Ectodermal cell (in vitro differentiated cells): ENCODE measurements around the gene ARHGAP15.

ENCODE experiments used
- H3K27ac ChIP-seq: 2 replicates; pipeline ENCODE4 v1.7.0; 2013; ENCODE audit warnings: mild to moderate bottlenecking, low read depth, low read length; ENCODE audit not compliant: insufficient read depth, poor library complexity, severe bottlenecking
- H3K27me3 ChIP-seq: 2 replicates; pipeline ENCODE4 v1.7.0; 2013; ENCODE audit warnings: mild to moderate bottlenecking, low read length; ENCODE audit not compliant: insufficient read depth, control insufficient read depth, poor library complexity, severe bottlenecking
- H3K36me3 ChIP-seq: one replicate; pipeline ENCODE4 v1.7.0; 2013; ENCODE audit warnings: low read length; ENCODE audit not compliant: control insufficient read depth, insufficient read depth
- H3K4me1 ChIP-seq: one replicate; pipeline ENCODE4 v1.7.0; 2013; ENCODE audit warnings: low read length; ENCODE audit not compliant: control insufficient read depth, insufficient read depth
- H3K4me3 ChIP-seq: 2 replicates; pipeline ENCODE4 v1.7.0; 2013; ENCODE audit warnings: low read depth, low read length, control low read depth; ENCODE audit not compliant: insufficient read depth
- H3K9me3 ChIP-seq: 2 replicates; pipeline ENCODE4 v1.7.0; 2013; ENCODE audit warnings: mild to moderate bottlenecking, low read length, moderate library complexity; ENCODE audit not compliant: control insufficient read depth
- WGBS, 2 experiments: methylation state at CpG; one replicate each; pipeline ENCODE4 v1.1.7; 2013; ENCODE audit warnings: missing lambda C conversion rate in 2 of 2; 5-methylcytosine and 5-hydroxymethylcytosine counted together

ARHGAP15 gene

DNA sequence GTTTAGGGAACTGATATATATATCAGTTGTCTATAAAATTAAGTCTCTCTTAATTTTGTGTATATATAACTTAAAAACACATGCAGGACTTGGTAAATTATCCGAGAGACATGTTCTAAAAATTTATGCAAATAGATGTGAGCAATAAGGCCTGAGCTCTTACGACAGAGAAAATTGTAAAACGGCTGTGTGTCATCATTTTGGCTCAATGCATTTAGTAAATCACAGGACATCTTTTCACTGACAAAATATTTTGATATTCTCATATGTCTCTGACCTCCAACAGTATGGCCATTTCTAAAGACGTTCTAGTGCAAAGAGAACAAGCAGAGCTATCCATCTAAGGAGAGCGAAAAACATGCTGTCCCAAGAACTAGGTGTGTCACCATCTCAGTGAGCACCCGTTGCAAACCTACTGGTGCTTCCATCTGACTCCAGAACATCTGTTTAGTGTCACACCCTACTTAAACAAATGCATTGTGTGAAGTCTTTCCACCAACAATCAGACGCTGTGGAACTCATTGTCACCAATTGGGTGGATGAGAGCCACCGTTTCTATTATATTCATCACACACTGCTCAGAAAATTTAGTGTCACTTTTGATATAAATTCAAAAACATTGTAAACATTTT, 108.0 kb downstream of the ARHGAP15 start:
- Histone ChIP-seq H3K4me1 (peaks cover 6% of the 10 kb centered on the region), H3K4me3 (no peak overlapping the region), H3K9me3 (no peaks in the 10 kb centered on the region), H3K27ac (no peak overlapping the region), H3K36me3 (no peaks in the 10 kb centered on the region), H3K27me3 (no peaks in the 10 kb centered on the region)
- WGBS, 2 experiments: 93 to 95% methylated on average over 8 of the region's 8 CpGs

DNA sequence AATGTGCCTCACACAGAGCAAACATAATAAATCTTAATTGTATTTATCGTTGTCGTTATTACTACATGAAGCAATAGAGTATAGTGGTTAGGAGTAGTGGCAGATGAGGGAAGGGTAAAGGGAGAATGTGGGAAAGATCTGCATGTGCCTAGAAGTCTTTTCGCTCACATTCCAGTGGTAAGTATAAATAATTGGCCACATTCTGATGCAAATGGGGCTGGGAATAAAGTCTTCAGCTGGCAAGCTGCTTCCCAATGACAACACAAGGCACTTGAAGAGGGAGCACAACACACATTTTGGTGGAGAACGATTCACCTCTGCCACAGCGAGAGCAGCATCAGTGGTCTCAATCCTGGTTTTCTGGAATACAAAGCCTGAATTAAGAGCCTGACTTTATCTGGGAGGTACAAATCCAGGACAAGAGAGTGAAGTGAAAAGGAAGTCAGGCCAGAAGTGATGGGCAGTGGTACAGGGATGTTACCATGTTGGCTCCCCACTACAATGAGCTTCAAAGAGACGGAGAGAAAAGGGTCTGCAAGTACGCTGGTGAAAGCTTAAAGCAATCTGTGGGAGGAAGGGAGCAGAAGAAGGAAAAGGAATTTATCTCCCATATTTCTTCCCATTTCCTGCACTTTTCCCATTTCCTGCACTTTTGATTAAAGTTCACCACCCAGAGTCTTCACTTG, 112.3 kb downstream of the ARHGAP15 start:
- Histone ChIP-seq H3K4me1 (peaks cover 6% of the 10 kb centered on the region), H3K9me3 (no peaks in the 10 kb centered on the region), H3K36me3 (no peaks in the 10 kb centered on the region), H3K27me3 (no peaks in the 10 kb centered on the region), H3K4me3 (no peak overlapping the region), H3K27ac (no peak overlapping the region)
- WGBS, 2 experiments: 58 to 62% methylated on average over 7 of the region's 7 CpGs

DNA sequence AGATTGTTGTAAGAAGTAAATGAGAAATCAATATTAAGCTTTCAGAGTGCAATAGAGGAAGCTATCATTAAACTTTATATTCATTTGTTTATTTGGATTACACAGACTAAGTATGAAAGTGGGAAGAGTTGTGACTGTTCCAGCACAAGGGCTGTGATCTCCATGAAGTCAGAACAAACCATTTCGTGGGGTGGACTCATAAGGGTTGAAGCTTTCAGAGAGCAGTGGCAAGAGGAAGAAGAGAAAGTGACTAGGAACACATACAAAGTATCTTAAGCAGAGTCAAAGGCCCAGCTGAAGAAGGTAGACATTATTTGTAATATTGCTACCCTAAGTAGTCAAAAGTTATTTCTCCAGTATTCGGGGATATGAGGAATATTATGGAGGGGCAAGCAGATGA, 117.0 kb downstream of the ARHGAP15 start:
- 96% methylated on average over 2 of the region's 2 CpGs for WGBS, 2 experiments
- Histone ChIP-seq H3K36me3 (no peaks in the 10 kb centered on the region), H3K9me3 (no peaks in the 10 kb centered on the region), H3K4me1 (peaks cover 6% of the 10 kb centered on the region), H3K27ac (no peak overlapping the region), H3K27me3 (no peaks in the 10 kb centered on the region), H3K4me3 (no peak overlapping the region)

DNA sequence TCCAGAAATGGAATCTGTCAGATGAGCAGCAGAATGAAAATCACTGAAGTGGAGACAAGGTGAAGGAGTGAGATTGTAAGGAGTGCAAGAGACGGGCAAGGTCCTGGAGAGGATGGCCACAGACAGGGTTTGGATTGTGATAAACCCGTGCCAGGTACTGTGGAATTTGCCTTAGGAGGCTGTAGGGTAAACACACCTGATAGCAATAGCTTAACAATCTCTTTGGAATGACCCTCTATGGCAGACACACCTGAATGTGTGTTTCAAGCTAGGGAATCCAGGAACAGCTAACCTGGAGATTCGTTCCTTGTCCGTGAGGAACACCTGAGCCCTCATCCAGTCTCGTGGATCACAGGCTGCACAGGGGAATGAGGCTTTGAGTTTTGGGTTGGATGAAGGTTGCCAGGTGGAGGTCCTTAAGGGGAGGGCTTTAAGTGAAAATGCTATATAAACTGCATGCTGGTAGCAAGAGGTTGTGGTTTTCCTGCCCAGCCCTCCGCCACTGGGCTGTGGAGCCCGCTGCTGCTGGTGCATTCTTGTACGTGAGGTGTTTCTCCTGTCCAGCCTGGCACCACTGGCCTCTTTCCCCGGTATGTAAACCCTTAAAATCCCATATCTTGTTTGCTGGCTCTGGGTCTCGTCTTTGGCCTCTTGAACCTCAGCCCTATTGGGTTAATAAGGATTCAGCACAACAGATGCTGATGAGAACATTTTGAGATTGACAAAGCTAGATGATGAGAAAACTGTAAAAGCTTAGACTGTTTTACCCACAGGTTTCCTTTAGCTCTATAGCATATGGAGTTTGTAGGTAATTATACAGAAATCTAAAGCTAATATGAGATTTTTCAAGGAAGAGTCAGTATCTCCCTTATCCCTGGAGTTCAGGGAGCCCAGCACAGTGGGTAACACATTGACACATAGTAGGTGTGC, 117.9 kb downstream of the ARHGAP15 start:
- Histone ChIP-seq H3K4me1 (peaks cover under 1% of the 10 kb centered on the region), H3K36me3 (no peaks in the 10 kb centered on the region), H3K27ac (no peak overlapping the region), H3K4me3 (no peak overlapping the region), H3K9me3 (no peaks in the 10 kb centered on the region), H3K27me3 (no peaks in the 10 kb centered on the region)
- WGBS, 2 experiments: 92% methylated on average over 10 of the region's 10 CpGs

DNA sequence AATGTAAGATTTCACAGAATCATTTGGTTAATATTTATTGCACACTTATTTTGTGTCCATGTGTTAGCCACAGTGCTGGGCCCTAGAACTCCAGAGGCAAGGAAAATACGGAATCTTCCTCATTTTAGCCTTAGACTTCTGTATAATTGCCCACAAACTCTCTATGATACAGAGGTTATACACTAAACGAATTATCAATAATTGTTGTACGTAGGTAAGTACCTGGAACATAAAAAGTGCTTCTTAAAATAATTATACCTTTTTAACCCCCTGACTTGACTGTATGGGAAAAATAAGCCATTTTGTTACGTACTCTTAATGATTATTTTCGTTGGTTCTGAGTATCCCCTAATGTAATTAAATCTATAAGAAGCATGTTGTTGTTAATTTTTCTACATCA, 119.4 kb downstream of the ARHGAP15 start:
- H3K27ac ChIP-seq: no peak overlapping the region
- H3K36me3 ChIP-seq: no peaks in the 10 kb centered on the region
- H3K9me3 ChIP-seq: no peaks in the 10 kb centered on the region
- H3K27me3 ChIP-seq: no peaks in the 10 kb centered on the region
- WGBS, 2 experiments: 89 to 95% methylated on average over 1 to 5 of the region's 5 CpGs
- no peak overlapping the region for H3K4me3 ChIP-seq
- H3K4me1 ChIP-seq: no peaks in the 10 kb centered on the region

DNA sequence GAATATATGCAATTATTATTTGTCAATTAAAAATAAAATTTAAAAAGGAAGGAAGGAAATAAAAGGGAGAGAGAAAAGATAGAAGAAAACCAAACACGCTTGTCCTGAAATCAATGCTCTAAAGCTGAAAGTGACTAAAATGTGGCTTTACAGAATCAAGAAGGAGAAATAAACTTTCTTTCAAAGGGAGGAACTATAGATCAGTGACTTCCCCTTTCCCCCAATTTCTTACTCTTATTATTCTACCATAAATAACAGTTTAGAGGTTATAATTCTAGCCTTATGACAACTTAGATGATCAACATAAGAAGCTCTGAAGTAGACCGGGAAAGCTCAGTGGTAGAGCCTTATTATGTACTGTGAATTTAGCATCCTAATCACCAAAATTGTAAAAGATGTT, 122.5 kb downstream of the ARHGAP15 start:
- no peak overlapping the region for H3K4me3 ChIP-seq
- H3K36me3 ChIP-seq: no peaks in the 10 kb centered on the region
- WGBS, 2 experiments: 93 to 100% methylated on average over 2 of the region's 2 CpGs
- no peaks in the 10 kb centered on the region for H3K4me1 ChIP-seq
- no peaks in the 10 kb centered on the region for H3K9me3 ChIP-seq
- H3K27ac ChIP-seq: no peak overlapping the region
- H3K27me3 ChIP-seq: no peaks in the 10 kb centered on the region

DNA sequence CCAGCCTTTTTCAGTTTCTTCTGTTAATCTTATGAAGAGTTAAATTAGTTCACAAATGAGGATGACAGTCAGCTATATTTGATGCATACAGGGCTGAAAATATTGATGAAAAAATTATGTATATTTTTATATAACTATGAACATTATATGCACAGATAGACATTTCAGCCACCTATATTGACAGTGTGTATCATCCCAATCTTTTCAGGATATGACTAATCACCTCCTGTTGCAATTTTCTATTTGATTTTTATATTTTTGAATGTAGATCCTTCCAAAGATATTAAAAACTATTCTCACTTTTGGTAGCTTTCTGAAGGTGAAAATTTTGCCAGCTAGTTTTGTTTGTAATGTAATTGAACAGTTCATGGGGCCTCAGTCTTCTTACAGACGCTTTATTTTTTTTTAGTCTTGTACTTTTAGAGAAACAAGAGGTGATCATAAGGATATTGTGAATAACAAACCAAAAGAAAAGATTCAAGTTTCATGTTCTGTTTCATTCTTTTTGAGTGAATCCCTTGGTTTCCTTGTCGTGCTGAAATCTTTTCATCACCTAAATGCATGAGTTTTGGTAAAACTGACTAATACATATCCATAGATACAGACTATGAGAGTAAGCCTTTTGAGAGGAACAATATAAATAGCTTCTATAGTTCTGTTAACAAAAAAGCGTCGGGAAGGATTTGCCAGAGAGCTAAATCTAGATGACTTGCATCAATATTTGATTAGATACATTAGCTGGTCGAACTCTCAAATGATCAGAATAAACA, 123.1 kb downstream of the ARHGAP15 start:
- Histone ChIP-seq H3K27me3 (no peaks in the 10 kb centered on the region), H3K27ac (no peak overlapping the region), H3K36me3 (no peaks in the 10 kb centered on the region), H3K9me3 (no peaks in the 10 kb centered on the region), H3K4me1 (no peaks in the 10 kb centered on the region), H3K4me3 (no peak overlapping the region)
- 94 to 97% methylated on average over 4 to 5 of the region's 5 CpGs for WGBS, 2 experiments

DNA sequence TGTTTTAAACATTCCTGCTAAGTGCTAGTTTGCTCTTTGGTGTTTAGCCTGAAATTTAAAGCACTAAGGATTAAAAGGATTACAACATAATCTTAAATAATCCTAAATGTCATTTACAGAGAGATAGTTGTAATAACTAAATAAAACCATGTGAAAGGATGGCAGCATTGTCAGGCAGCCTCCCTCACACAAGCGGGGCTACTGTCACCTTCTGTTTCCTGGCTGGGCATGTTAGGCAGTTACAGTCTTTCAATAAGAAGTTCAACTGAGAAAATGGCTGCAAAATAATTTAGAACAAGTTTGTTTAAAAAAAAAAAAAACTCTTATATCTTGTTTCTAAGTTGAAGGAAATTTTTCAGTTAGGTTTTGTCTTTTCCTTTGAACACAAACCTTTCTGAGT, 124.9 kb downstream of the ARHGAP15 start:
- no peaks in the 10 kb centered on the region for H3K9me3 ChIP-seq
- no peaks in the 10 kb centered on the region for H3K4me1 ChIP-seq
- WGBS, 2 experiments: 87 to 100% methylated on average over 1 of the region's 1 CpG
- no peaks in the 10 kb centered on the region for H3K36me3 ChIP-seq
- H3K27me3 ChIP-seq: no peaks in the 10 kb centered on the region
- H3K27ac ChIP-seq: no peak overlapping the region
- H3K4me3 ChIP-seq: no peak overlapping the region

DNA sequence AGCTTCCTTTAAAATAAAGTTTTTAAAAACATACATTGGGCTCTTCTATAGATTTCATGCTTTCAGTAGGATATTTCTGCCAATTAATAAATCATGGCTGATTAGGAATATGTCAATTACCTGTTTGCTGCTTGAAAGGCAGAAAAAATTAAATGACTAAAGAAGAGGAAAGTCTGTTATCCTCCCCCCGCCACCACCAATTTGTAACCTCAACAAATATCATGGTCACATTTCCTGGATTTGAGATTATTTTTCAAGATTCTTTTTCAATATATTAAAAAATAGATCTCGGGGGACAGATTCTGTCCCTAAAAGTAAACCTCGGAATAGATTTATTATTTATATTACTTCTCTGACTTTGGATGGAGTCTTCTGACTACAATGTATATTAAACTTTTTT, 125.9 kb downstream of the ARHGAP15 start:
- Histone ChIP-seq H3K4me3 (no peak overlapping the region), H3K36me3 (no peaks in the 10 kb centered on the region), H3K27ac (no peak overlapping the region), H3K4me1 (no peaks in the 10 kb centered on the region), H3K9me3 (no peaks in the 10 kb centered on the region), H3K27me3 (no peaks in the 10 kb centered on the region)
- WGBS, 2 experiments: no CpG with 5 or more reads among the region's 3 CpGs
